ENCODE results near the gene IGFBP7. TPM values are rescaled to one million over a fixed set of nuclear protein-coding genes. Genes with fewer than 3 reads are reported as not detected.

IGFBP7 gene
- total RNA-seq, 1 experiment from 2014 or later = 61.9 TPM

DNA sequence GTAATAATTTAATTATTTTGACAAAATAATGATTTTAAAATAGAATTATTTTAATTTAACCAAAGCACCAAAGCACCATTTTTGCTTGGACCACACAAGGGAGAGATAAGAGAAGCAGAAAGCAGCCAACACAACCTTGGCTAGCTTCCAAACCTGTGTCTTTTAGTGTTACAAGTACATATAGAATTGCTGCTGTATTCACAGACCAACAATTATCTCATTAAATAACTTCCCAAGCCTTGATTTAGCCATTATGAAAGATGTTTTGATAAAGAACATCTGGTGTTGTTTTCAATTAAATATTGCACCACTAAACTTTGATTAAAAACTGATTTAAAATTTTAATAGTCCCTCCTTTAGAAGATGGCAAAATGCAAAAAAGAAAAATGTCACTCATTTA lies 14.0 kb upstream of the IGFBP7 start:
- DNase-seq (ENCODE audit: unreplicated experiment) = no peak
- Mint-ChIP-seq H3K27me3 (ENCODE audit: insufficient read depth, unreplicated experiment) (no peaks in the 10 kb centered on the region), H3K36me3 (ENCODE audit: insufficient read depth, unreplicated experiment) (no peaks in the 10 kb centered on the region), H3K4me1 (ENCODE audit: insufficient read depth, unreplicated experiment) (peaks cover 9% of the 10 kb centered on the region), H3K9me3 (ENCODE audit: unreplicated experiment) (peaks cover 11% of the 10 kb centered on the region), H3K4me3 (ENCODE audit: unreplicated experiment) (no peak overlapping the region), H3K27ac (ENCODE audit: low read depth, unreplicated experiment) (no peak overlapping the region)
- ChIA-PET POLR2A (no interaction called here), CTCF (interaction anchor here (1.0 kb wide), 1 partner anchor 40 kb away, joined by 4 read pairs; no protein-coding TSS in a partner anchor)
- no TSS peak for BruUV-seq (replicated peaks)
- intact Hi-C loops (cut with micrococcal nuclease) = no loop called here
- TF ChIP-seq, protein P1, sequence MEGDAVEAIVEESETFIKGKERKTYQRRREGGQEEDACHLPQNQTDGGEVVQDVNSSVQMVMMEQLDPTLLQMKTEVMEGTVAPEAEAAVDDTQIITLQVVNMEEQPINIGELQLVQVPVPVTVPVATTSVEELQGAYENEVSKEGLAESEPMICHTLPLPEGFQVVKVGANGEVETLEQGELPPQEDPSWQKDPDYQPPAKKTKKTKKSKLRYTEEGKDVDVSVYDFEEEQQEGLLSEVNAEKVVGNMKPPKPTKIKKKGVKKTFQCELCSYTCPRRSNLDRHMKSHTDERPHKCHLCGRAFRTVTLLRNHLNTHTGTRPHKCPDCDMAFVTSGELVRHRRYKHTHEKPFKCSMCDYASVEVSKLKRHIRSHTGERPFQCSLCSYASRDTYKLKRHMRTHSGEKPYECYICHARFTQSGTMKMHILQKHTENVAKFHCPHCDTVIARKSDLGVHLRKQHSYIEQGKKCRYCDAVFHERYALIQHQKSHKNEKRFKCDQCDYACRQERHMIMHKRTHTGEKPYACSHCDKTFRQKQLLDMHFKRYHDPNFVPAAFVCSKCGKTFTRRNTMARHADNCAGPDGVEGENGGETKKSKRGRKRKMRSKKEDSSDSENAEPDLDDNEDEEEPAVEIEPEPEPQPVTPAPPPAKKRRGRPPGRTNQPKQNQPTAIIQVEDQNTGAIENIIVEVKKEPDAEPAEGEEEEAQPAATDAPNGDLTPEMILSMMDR (IDR thresholded peaks at IDR 0.05; ENCODE audit: unreplicated experiment) = no peak

DNA sequence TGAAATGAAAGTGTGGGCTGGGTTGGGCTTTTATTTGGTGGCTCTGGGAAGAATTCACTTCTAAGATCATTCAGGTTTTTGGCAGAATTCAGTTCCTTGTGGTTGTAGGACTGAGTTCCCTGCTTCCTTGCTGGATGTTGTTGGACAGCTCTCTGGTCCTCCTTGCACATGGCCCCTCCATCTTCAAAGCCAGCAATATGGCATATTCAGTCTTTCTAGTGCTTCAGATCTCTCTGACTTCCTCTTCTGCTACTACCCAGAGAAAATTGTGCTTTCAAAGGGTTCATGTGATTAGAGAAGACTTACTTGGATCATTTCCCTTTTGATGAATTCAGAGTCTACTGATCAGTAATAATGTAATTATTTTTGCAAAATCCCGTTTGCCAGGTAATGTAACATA lies 12.8 kb upstream of the IGFBP7 start:
- no peak for DNase-seq (ENCODE audit: unreplicated experiment)
- Mint-ChIP-seq H3K36me3 (ENCODE audit: insufficient read depth, unreplicated experiment) (no peaks in the 10 kb centered on the region), H3K4me1 (ENCODE audit: insufficient read depth, unreplicated experiment) (peaks cover 14% of the 10 kb centered on the region), H3K27ac (ENCODE audit: low read depth, unreplicated experiment) (no peak overlapping the region), H3K4me3 (ENCODE audit: unreplicated experiment) (no peak overlapping the region), H3K27me3 (ENCODE audit: insufficient read depth, unreplicated experiment) (no peaks in the 10 kb centered on the region), H3K9me3 (ENCODE audit: unreplicated experiment) (peaks cover 11% of the 10 kb centered on the region)
- TF ChIP-seq, protein P1 (IDR thresholded peaks at IDR 0.05; ENCODE audit: unreplicated experiment) = no peak
- ChIA-PET CTCF (interaction anchor here (0.7 to 2.0 kb wide), 2 partner anchors 11 to 85 kb away, joined by 3 to 5 read pairs; no protein-coding TSS in a partner anchor), POLR2A (no interaction called here)
- intact Hi-C loops (cut with micrococcal nuclease) = no loop called here
- no TSS peak for BruUV-seq (replicated peaks)

DNA sequence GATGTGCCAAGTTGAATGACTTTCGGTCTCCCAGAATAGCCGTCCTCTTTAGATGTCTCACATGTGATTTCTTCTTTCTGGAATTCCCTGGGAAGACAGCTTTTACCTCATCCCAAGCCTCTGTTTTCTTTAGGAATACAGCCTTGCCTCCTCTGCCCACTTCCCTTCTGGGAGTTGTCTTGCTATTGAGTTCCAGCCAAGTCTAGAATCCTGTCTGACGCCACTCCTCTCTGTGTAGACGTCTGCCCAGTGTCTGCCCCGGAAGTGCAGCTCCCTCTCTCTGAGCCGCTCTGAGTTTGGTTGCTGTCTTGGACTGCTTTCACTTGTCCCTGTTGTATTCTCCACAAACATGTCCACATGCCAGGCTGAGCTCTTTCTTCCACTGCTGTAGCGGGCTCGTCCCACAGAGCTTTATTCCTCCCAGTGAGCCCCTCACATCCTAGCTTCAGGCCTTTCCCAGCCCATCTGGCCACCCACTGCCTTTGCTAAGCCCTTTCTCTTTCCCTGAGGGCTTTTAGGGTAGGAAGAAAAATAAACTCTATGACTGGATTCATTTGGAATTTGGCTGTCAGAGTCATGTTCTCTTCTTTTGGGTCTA lies 9.0 kb upstream of the IGFBP7 start:
- H3K36me3 Mint-ChIP-seq (ENCODE audit: insufficient read depth, unreplicated experiment) = no peaks in the 10 kb centered on the region
- peak overlapping the region; percentile 96 for H3K27ac Mint-ChIP-seq (ENCODE audit: low read depth, unreplicated experiment)
- H3K4me1 Mint-ChIP-seq (ENCODE audit: insufficient read depth, unreplicated experiment) = peaks cover 27% of the 10 kb centered on the region
- no peaks in the 10 kb centered on the region for H3K27me3 Mint-ChIP-seq (ENCODE audit: insufficient read depth, unreplicated experiment)
- H3K9me3 Mint-ChIP-seq (ENCODE audit: unreplicated experiment) = no peaks in the 10 kb centered on the region
- no TSS peak for BruUV-seq (replicated peaks)
- DNase-seq (ENCODE audit: unreplicated experiment) = peak; percentile 95
- POLR2A ChIA-PET = interaction anchor here (0.7 to 1.6 kb wide), 12 partner anchors 11 to 66 kb away, joined by 3 to 10 read pairs (median 4); no protein-coding TSS in a partner anchor
- CTCF ChIA-PET = interaction anchor here (1.2 to 2.4 kb wide), 2 partner anchors 44 to 80 kb away, joined by 5 to 10 read pairs; no protein-coding TSS in a partner anchor
- H3K4me3 Mint-ChIP-seq (ENCODE audit: unreplicated experiment) = peak overlapping the region; percentile 65
- intact Hi-C loops (cut with micrococcal nuclease) = loop anchor here (10.0 kb wide), 1 partner anchor 84 kb away; no protein-coding TSS in a partner anchor
- TF ChIP-seq, protein P1 (IDR thresholded peaks at IDR 0.05; ENCODE audit: unreplicated experiment) = no peak

DNA sequence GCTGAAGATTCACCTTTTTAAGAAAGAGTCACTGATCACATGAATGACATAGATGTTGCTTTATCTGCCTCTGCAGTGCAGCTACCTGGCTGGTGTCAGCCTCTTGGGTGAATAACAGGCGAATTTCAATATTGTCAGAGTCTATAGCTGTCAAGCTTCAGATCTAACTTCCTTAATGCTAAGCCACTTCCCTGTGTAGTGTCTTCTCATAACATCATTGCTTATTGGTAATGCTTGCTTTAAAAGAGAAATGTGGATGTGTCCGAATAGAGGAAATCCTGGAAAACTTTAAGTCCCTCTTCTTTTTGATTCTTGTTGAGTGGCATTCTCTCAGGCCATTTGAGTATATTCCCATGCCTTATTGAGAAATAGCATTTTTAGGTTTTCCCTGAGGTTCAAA lies 7.3 kb upstream of the IGFBP7 start:
- no TSS peak for BruUV-seq (replicated peaks)
- H3K4me3 Mint-ChIP-seq (ENCODE audit: unreplicated experiment) = no peak overlapping the region
- H3K27ac Mint-ChIP-seq (ENCODE audit: low read depth, unreplicated experiment) = peak overlapping the region; percentile 65
- H3K36me3 Mint-ChIP-seq (ENCODE audit: insufficient read depth, unreplicated experiment) = no peaks in the 10 kb centered on the region
- TF ChIP-seq, protein P1 (IDR thresholded peaks at IDR 0.05; ENCODE audit: unreplicated experiment) = no peak
- peaks cover 27% of the 10 kb centered on the region for H3K4me1 Mint-ChIP-seq (ENCODE audit: insufficient read depth, unreplicated experiment)
- ChIA-PET POLR2A (interaction anchor here (0.6 kb wide), 1 partner anchor 19 kb away, joined by 3 read pairs; no protein-coding TSS in a partner anchor), CTCF (interaction anchor here (0.6 to 2.1 kb wide), 4 partner anchors 46 to 286 kb away, joined by 3 to 5 read pairs (median 4); no protein-coding TSS in a partner anchor)
- H3K27me3 Mint-ChIP-seq (ENCODE audit: insufficient read depth, unreplicated experiment) = no peaks in the 10 kb centered on the region
- no peak for DNase-seq (ENCODE audit: unreplicated experiment)
- H3K9me3 Mint-ChIP-seq (ENCODE audit: unreplicated experiment) = no peaks in the 10 kb centered on the region
- intact Hi-C loops (cut with micrococcal nuclease) = loop anchor here (10.0 kb wide), 1 partner anchor 83 kb away; no protein-coding TSS in a partner anchor
